ENCODE results near the gene PTPRS.
A peak's percentile ranks its signal among the peaks of the same experiment; 100 is the strongest.

Gene PTPRS

DNA sequence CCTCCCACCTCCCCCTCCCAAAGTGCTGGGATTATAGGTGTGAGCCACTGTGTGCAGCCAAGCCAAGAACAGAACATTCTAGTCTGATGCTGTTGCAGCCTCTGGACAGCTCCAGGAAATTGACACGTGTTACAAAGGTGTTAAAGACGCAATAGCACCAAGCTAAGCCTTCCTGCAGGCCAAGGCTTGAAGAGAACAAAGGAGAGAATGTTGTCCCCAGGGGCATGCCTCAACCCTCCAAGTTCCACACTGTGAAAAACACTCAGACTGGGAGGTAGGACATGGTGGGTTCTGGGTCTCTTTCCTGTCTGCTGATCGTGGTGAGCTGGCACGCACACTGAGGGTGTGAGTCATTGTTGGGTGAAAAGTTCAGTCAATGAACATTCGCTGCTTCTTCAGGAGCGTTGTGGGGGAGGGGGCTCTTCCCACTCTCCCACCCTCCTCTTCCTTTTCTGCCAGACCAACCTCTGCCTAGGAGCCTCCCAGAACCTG is 5.3 kb upstream of the PTPRS start:
- POLR2A ChIA-PET = no interaction called here
- Histone ChIP-seq H3K27ac (ENCODE audit: extremely low read depth, low read depth, low read length) (no peak overlapping the region), H3K36me3 (ENCODE audit: control insufficient read depth in 2 of 2, insufficient read depth in 1 of 2, low read length in 2 of 2) (no peaks in the 10 kb centered on the region), H3K9me3 (ENCODE audit: control insufficient read depth, insufficient read depth, low read depth, low read length) (no peaks in the 10 kb centered on the region), H3K4me3 (ENCODE audit: low read depth, low read length) (no peak overlapping the region), H3K4me1 (ENCODE audit: control insufficient read depth, insufficient read depth, low read length) (0 out of 2 replicates have a peak, but pooled peaks cover 4% of the 10 kb centered on the region)
- CTCF ChIA-PET = interaction anchor here (0.6 to 0.7 kb wide), 3 partner anchors 227 to 1603 kb away, joined by 3 to 5 read pairs (median 4); no protein-coding TSS in a partner anchor
- TF ChIP-seq, protein P1, sequence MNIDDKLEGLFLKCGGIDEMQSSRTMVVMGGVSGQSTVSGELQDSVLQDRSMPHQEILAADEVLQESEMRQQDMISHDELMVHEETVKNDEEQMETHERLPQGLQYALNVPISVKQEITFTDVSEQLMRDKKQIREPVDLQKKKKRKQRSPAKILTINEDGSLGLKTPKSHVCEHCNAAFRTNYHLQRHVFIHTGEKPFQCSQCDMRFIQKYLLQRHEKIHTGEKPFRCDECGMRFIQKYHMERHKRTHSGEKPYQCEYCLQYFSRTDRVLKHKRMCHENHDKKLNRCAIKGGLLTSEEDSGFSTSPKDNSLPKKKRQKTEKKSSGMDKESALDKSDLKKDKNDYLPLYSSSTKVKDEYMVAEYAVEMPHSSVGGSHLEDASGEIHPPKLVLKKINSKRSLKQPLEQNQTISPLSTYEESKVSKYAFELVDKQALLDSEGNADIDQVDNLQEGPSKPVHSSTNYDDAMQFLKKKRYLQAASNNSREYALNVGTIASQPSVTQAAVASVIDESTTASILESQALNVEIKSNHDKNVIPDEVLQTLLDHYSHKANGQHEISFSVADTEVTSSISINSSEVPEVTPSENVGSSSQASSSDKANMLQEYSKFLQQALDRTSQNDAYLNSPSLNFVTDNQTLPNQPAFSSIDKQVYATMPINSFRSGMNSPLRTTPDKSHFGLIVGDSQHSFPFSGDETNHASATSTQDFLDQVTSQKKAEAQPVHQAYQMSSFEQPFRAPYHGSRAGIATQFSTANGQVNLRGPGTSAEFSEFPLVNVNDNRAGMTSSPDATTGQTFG (tag by site-specific recombination; IDR thresholded peaks at IDR 0.05; ENCODE audit: borderline replicate concordance) = no peak
- TF ChIP-seq ZFHX2 (tag by site-specific recombination; conservative IDR thresholded peaks at IDR 0.05) = peak; percentile 90
- TF ChIP-seq GLIS1 (tag by site-specific recombination; IDR thresholded peaks at IDR 0.05) = 0 out of 2 replicates have a peak, but pooled peaks have one; percentile 6
- TF ChIP-seq EGR2 (tag by site-specific recombination; IDR thresholded peaks at IDR 0.05; ENCODE audit: low read depth) = peak; percentile 82
- no peak for TF ChIP-seq ZNF530 (tag by site-specific recombination; IDR thresholded peaks at IDR 0.05; ENCODE audit: low read depth)
- no peak for TF ChIP-seq HOXC10 (CRISPR knock-in tag; IDR thresholded peaks at IDR 0.05)
- TF ChIP-seq, protein P2, sequence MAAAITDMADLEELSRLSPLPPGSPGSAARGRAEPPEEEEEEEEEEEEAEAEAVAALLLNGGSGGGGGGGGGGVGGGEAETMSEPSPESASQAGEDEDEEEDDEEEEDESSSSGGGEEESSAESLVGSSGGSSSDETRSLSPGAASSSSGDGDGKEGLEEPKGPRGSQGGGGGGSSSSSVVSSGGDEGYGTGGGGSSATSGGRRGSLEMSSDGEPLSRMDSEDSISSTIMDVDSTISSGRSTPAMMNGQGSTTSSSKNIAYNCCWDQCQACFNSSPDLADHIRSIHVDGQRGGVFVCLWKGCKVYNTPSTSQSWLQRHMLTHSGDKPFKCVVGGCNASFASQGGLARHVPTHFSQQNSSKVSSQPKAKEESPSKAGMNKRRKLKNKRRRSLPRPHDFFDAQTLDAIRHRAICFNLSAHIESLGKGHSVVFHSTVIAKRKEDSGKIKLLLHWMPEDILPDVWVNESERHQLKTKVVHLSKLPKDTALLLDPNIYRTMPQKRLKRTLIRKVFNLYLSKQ (tag by site-specific recombination; IDR thresholded peaks at IDR 0.05; ENCODE audit: borderline replicate concordance) = no peak
- TF ChIP-seq, protein P3, sequence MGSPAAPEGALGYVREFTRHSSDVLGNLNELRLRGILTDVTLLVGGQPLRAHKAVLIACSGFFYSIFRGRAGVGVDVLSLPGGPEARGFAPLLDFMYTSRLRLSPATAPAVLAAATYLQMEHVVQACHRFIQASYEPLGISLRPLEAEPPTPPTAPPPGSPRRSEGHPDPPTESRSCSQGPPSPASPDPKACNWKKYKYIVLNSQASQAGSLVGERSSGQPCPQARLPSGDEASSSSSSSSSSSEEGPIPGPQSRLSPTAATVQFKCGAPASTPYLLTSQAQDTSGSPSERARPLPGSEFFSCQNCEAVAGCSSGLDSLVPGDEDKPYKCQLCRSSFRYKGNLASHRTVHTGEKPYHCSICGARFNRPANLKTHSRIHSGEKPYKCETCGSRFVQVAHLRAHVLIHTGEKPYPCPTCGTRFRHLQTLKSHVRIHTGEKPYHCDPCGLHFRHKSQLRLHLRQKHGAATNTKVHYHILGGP (tag by site-specific recombination; IDR thresholded peaks at IDR 0.05) = no peak
- TF ChIP-seq, protein P4, sequence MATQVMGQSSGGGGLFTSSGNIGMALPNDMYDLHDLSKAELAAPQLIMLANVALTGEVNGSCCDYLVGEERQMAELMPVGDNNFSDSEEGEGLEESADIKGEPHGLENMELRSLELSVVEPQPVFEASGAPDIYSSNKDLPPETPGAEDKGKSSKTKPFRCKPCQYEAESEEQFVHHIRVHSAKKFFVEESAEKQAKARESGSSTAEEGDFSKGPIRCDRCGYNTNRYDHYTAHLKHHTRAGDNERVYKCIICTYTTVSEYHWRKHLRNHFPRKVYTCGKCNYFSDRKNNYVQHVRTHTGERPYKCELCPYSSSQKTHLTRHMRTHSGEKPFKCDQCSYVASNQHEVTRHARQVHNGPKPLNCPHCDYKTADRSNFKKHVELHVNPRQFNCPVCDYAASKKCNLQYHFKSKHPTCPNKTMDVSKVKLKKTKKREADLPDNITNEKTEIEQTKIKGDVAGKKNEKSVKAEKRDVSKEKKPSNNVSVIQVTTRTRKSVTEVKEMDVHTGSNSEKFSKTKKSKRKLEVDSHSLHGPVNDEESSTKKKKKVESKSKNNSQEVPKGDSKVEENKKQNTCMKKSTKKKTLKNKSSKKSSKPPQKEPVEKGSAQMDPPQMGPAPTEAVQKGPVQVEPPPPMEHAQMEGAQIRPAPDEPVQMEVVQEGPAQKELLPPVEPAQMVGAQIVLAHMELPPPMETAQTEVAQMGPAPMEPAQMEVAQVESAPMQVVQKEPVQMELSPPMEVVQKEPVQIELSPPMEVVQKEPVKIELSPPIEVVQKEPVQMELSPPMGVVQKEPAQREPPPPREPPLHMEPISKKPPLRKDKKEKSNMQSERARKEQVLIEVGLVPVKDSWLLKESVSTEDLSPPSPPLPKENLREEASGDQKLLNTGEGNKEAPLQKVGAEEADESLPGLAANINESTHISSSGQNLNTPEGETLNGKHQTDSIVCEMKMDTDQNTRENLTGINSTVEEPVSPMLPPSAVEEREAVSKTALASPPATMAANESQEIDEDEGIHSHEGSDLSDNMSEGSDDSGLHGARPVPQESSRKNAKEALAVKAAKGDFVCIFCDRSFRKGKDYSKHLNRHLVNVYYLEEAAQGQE (tag by site-specific recombination; IDR thresholded peaks at IDR 0.05) = peak; percentile 85
- no peak for TF ChIP-seq RBAK (tag by site-specific recombination; IDR thresholded peaks at IDR 0.05)
- no peak for TF ChIP-seq ZNF394 (tag by site-specific recombination; IDR thresholded peaks at IDR 0.05; ENCODE audit: borderline replicate concordance)
- peak; percentile 28; the same call in 1 of the 2 replicates for TF ChIP-seq ZIC2 (tag by site-specific recombination; IDR thresholded peaks at IDR 0.05)
- peak; percentile 27; the same call in 1 of the 2 replicates for TF ChIP-seq OSR2 (tag by site-specific recombination; IDR thresholded peaks at IDR 0.05)
- no peak for TF ChIP-seq ZNF510 (tag by site-specific recombination; IDR thresholded peaks at IDR 0.05; ENCODE audit: insufficient replicate concordance)
- TF ChIP-seq, protein P5, sequence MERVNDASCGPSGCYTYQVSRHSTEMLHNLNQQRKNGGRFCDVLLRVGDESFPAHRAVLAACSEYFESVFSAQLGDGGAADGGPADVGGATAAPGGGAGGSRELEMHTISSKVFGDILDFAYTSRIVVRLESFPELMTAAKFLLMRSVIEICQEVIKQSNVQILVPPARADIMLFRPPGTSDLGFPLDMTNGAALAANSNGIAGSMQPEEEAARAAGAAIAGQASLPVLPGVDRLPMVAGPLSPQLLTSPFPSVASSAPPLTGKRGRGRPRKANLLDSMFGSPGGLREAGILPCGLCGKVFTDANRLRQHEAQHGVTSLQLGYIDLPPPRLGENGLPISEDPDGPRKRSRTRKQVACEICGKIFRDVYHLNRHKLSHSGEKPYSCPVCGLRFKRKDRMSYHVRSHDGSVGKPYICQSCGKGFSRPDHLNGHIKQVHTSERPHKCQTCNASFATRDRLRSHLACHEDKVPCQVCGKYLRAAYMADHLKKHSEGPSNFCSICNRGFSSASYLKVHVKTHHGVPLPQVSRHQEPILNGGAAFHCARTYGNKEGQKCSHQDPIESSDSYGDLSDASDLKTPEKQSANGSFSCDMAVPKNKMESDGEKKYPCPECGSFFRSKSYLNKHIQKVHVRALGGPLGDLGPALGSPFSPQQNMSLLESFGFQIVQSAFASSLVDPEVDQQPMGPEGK (tag by site-specific recombination; IDR thresholded peaks at IDR 0.05) = 0 out of 2 replicates have a peak, but pooled peaks have one; percentile 21
- peak; percentile 66 for TF ChIP-seq SP7 (tag by site-specific recombination; IDR thresholded peaks at IDR 0.05)
- TF ChIP-seq ZNF555 (tag by site-specific recombination; conservative IDR thresholded peaks at IDR 0.05) = no peak
- TF ChIP-seq, protein P6, sequence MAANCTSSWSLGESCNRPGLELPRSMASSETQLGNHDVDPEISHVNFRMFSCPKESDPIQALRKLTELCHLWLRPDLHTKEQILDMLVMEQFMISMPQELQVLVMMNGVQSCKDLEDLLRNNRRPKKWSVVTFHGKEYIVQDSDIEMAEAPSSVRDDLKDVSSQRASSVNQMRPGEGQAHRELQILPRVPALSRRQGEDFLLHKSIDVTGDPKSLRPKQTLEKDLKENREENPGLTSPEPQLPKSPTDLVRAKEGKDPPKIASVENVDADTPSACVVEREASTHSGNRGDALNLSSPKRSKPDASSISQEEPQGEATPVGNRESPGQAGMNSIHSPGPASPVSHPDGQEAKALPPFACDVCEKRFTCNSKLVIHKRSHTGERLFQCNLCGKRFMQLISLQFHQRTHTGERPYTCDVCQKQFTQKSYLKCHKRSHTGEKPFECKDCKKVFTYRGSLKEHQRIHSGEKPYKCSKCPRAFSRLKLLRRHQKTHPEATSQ (tag by site-specific recombination; IDR thresholded peaks at IDR 0.05) = no peak
- peak; percentile 62; the same call in 1 of the 2 replicates for TF ChIP-seq PRDM1 (tag by site-specific recombination; IDR thresholded peaks at IDR 0.05)
- TF ChIP-seq, protein P7, sequence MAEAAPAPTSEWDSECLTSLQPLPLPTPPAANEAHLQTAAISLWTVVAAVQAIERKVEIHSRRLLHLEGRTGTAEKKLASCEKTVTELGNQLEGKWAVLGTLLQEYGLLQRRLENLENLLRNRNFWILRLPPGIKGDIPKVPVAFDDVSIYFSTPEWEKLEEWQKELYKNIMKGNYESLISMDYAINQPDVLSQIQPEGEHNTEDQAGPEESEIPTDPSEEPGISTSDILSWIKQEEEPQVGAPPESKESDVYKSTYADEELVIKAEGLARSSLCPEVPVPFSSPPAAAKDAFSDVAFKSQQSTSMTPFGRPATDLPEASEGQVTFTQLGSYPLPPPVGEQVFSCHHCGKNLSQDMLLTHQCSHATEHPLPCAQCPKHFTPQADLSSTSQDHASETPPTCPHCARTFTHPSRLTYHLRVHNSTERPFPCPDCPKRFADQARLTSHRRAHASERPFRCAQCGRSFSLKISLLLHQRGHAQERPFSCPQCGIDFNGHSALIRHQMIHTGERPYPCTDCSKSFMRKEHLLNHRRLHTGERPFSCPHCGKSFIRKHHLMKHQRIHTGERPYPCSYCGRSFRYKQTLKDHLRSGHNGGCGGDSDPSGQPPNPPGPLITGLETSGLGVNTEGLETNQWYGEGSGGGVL (tag by site-specific recombination; IDR thresholded peaks at IDR 0.05) = peak; percentile 70
- 0 out of 2 replicates have a peak, but pooled peaks have one; percentile 9 for TF ChIP-seq ZNF600 (tag by site-specific recombination; IDR thresholded peaks at IDR 0.05)
